GM23248 (cell line): ENCODE data around the gene NDUFB6.

Source experiments
- EZH2 ChIP-seq: fragments of 200-600 bp; sonication (generic); IDR thresholded peaks from 2 replicates; pipeline ENCODE4 v1.6.1; 2018; ENCODE audit warnings: antibody characterized with exemption, mild to moderate bottlenecking; ENCODE audit not compliant: insufficient read depth, poor library complexity, severe bottlenecking
- EZH2phosphoT487 ChIP-seq: fragments of 200-600 bp; sonication (generic); IDR thresholded peaks from 2 replicates; pipeline ENCODE4 v1.6.1; 2018; ENCODE audit warnings: antibody characterized with exemption, moderate library complexity, mild to moderate bottlenecking, low read depth; ENCODE audit not compliant: insufficient read depth

- TF ChIP-seq EZH2 (no peak), EZH2phosphoT487 (no peak)
Measured at GRCh38 chr9:32590476-32590875, 17.5 kb upstream of the NDUFB6 start.
